GM12865 (cell line): ENCODE results near the gene EHBP1.

ENCODE experiments used
- DNase-seq: peaks from one replicate; pipeline ENCODE4 v3.0.0; 2010; ENCODE audit warnings: low read depth
- H3K4me3 ChIP-seq: 2 replicates; pipeline ENCODE4 v1.5.1; 2011; ENCODE audit warnings: mild to moderate bottlenecking, low read depth, low read length, control low read depth
- CTCF ChIP-seq: IDR thresholded peaks from 2 replicates; pipeline ENCODE4 v1.5.1; 2011; ENCODE audit warnings: low read length, control low read depth, low read depth, inconsistent platforms; ENCODE audit not compliant: insufficient read depth; ENCODE audit errors: missing control alignments

The EHBP1 gene

GRCh38 chr2:62760026-62760425, 54.5 kb downstream of the EHBP1 start:
- TF ChIP-seq CTCF = no peak
- no peak for DNase-seq
- no peak overlapping the region for H3K4me3 ChIP-seq

- no peak overlapping the region for H3K4me3 ChIP-seq
- no peak for DNase-seq
- no peak for TF ChIP-seq CTCF
Measured at GRCh38 chr2:62760555-62760954, 55.0 kb downstream of the EHBP1 start.

GRCh38 chr2:62765619-62766376, 60.3 kb downstream of the EHBP1 start:
- TF ChIP-seq CTCF = no peak
- no peak for DNase-seq

GRCh38 chr2:62768615-62769014, 63.1 kb downstream of the EHBP1 start:
- no peak for DNase-seq
- TF ChIP-seq CTCF = no peak
- H3K4me3 ChIP-seq = no peak overlapping the region

More at GRCh38 chr2:62765619-62766376, 60.3 kb downstream of the EHBP1 start:
- no peak overlapping the region for H3K4me3 ChIP-seq

- TF ChIP-seq CTCF = no peak
Measured at GRCh38 chr2:62770629-62771028, 65.1 kb downstream of the EHBP1 start.

GRCh38 chr2:62774555-62775366, 69.2 kb downstream of the EHBP1 start:
- H3K4me3 ChIP-seq = no peak overlapping the region
- peak; percentile 41 for DNase-seq
- TF ChIP-seq CTCF = peak; percentile 54

More at GRCh38 chr2:62770629-62771028, 65.1 kb downstream of the EHBP1 start:
- no peak overlapping the region for H3K4me3 ChIP-seq
- DNase-seq = no peak

- TF ChIP-seq CTCF = no peak
- DNase-seq = no peak
- H3K4me3 ChIP-seq = no peak overlapping the region
Measured at GRCh38 chr2:62775367-62775668, 69.8 kb downstream of the EHBP1 start.
